ENCODE measurements around the gene PCSK9. TPM values are rescaled to one million over a fixed set of nuclear protein-coding genes. Genes with fewer than 3 reads are reported as not detected.

PCSK9 gene
- total RNA-seq, 1 donor from 2014 or later: 23.7 TPM

GRCh38 chr1:55067022-55067778 lies 27.9 kb downstream of the PCSK9 start:
- TF ChIP-seq CTCF (conservative IDR thresholded peaks at IDR 0.05): no peak
- Mint-ChIP-seq H3K4me3 (no peak overlapping the region), H3K4me1 (no peaks in the 10 kb centered on the region), H3K27me3 (ENCODE audit: low read depth) (no peaks in the 10 kb centered on the region), H3K27ac (ENCODE audit: unreplicated experiment) (no peak overlapping the region), H3K36me3 (ENCODE audit: low read depth) (peaks cover 26% of the 10 kb centered on the region), H3K9me3 (no peaks in the 10 kb centered on the region)
- DNase-seq (ENCODE audit: low read depth, low spot score): no peak

- H3K4me1 Mint-ChIP-seq: no peaks in the 10 kb centered on the region
- H3K9me3 Mint-ChIP-seq: no peaks in the 10 kb centered on the region
- no peak overlapping the region for H3K27ac Mint-ChIP-seq (ENCODE audit: unreplicated experiment)
- TF ChIP-seq CTCF (conservative IDR thresholded peaks at IDR 0.05): no peak
- DNase-seq (ENCODE audit: low read depth, low spot score): no peak
- H3K27me3 Mint-ChIP-seq (ENCODE audit: low read depth): no peaks in the 10 kb centered on the region
- peaks cover 31% of the 10 kb centered on the region for H3K36me3 Mint-ChIP-seq (ENCODE audit: low read depth)
- H3K4me3 Mint-ChIP-seq: no peak overlapping the region
Measured at GRCh38 chr1:55067914-55068313, 28.6 kb downstream of the PCSK9 start.

GRCh38 chr1:55068638-55069037 lies 29.3 kb downstream of the PCSK9 start:
- no peak for TF ChIP-seq CTCF (conservative IDR thresholded peaks at IDR 0.05)
- no peak overlapping the region for H3K27ac Mint-ChIP-seq (ENCODE audit: unreplicated experiment)
- H3K4me3 Mint-ChIP-seq: no peak overlapping the region
- no peaks in the 10 kb centered on the region for H3K4me1 Mint-ChIP-seq
- H3K9me3 Mint-ChIP-seq: no peaks in the 10 kb centered on the region
- H3K27me3 Mint-ChIP-seq (ENCODE audit: low read depth): no peaks in the 10 kb centered on the region
- peaks cover 31% of the 10 kb centered on the region for H3K36me3 Mint-ChIP-seq (ENCODE audit: low read depth)
- no peak for DNase-seq (ENCODE audit: low read depth, low spot score)

GRCh38 chr1:55069280-55069679 lies 29.9 kb downstream of the PCSK9 start:
- TF ChIP-seq CTCF (conservative IDR thresholded peaks at IDR 0.05): no peak
- Mint-ChIP-seq H3K9me3 (no peaks in the 10 kb centered on the region), H3K27ac (ENCODE audit: unreplicated experiment) (no peak overlapping the region), H3K36me3 (ENCODE audit: low read depth) (peaks cover 31% of the 10 kb centered on the region), H3K4me1 (no peaks in the 10 kb centered on the region), H3K4me3 (no peak overlapping the region), H3K27me3 (ENCODE audit: low read depth) (no peaks in the 10 kb centered on the region)
- no peak for DNase-seq (ENCODE audit: low read depth, low spot score)

- DNase-seq (ENCODE audit: low read depth, low spot score): no peak
- no peak overlapping the region for H3K27ac Mint-ChIP-seq (ENCODE audit: unreplicated experiment)
- H3K27me3 Mint-ChIP-seq (ENCODE audit: low read depth): no peaks in the 10 kb centered on the region
- no peak overlapping the region for H3K4me3 Mint-ChIP-seq
- H3K9me3 Mint-ChIP-seq: no peaks in the 10 kb centered on the region
- peaks cover 31% of the 10 kb centered on the region for H3K36me3 Mint-ChIP-seq (ENCODE audit: low read depth)
- no peak for TF ChIP-seq CTCF (conservative IDR thresholded peaks at IDR 0.05)
- no peaks in the 10 kb centered on the region for H3K4me1 Mint-ChIP-seq
Measured at GRCh38 chr1:55070293-55071164, 31.2 kb downstream of the PCSK9 start.
